Body of pancreas (tissue), 4 donors: ENCODE results near the gene AUTS2.

Experiments used
- POLR2A ChIP-seq, 3 donors: fragments of 450-650 bp; IDR thresholded peaks; one replicate each; pipeline ENCODE4 v1.6.1; 2016; ENCODE audit warnings: antibody characterized with exemption in 3 of 3, mild to moderate bottlenecking in 2 of 3
- TF ChIP-seq, protein P1 (sequence below), 7 experiments: fragments of 450-650 bp in 4 of 7; fragments of 200-600 bp in 3 of 7; sonication (generic) in 3 of 7; IDR thresholded peaks; one replicate each; pipeline ENCODE4 v1.5.1; 2016 to 2019; ENCODE audit warnings: antibody characterized with exemption in 7 of 7

DNA sequence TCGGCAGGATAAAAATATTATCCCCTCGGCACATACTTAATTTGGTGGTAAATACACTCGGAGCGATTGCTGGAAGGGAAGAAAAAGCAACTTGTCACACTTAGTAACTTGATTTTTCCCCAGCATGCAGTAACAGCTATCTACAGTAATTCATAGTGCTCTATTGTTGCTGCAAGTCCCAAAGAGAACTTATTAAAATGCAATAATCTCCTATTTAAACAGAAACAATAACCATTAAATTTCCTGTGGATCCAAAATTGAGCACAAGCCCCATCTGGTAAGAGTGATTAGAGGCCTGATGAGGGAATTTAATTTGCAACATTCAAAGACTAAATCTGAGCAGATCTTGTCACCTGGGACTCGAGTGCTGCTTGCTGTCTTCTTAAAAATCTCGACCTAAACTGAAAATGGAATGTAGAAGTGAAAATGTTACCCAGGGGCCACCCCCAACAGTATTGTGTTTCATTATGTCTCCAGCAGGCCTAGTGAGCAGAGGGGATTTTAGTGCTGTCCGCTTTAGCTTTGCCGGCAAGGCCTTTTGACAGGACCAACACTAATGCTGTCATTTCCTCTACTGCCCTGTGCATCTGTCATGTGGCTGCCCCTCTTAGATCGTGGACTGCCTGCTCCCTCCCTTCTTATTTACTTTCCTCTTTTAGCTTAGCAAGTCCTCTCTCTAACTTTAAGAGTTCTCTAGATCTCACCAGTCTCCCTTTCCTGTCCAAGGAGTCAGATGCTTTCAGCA lies 639.7 kb downstream of the AUTS2 start:
- no peak for TF ChIP-seq POLR2A (IDR thresholded peaks at IDR 0.05)
- TF ChIP-seq, protein P1, sequence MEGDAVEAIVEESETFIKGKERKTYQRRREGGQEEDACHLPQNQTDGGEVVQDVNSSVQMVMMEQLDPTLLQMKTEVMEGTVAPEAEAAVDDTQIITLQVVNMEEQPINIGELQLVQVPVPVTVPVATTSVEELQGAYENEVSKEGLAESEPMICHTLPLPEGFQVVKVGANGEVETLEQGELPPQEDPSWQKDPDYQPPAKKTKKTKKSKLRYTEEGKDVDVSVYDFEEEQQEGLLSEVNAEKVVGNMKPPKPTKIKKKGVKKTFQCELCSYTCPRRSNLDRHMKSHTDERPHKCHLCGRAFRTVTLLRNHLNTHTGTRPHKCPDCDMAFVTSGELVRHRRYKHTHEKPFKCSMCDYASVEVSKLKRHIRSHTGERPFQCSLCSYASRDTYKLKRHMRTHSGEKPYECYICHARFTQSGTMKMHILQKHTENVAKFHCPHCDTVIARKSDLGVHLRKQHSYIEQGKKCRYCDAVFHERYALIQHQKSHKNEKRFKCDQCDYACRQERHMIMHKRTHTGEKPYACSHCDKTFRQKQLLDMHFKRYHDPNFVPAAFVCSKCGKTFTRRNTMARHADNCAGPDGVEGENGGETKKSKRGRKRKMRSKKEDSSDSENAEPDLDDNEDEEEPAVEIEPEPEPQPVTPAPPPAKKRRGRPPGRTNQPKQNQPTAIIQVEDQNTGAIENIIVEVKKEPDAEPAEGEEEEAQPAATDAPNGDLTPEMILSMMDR (IDR thresholded peaks at IDR 0.05), result no peak
